Astrocyte (in vitro differentiated cells and primary cell): ENCODE results near the gene ITPKB.

ENCODE experiments used
- CTCF ChIP-seq: IDR thresholded peaks from 2 replicates; pipeline ENCODE4 v1.5.1; 2011; ENCODE audit warnings: low read depth, mild to moderate bottlenecking, inconsistent platforms, low read length, moderate library complexity; ENCODE audit not compliant: insufficient read depth
- EZH2 ChIP-seq: IDR thresholded peaks from 2 replicates; pipeline ENCODE4 v1.6.1; 2012; ENCODE audit warnings: mild to moderate bottlenecking, low read length, inconsistent platforms; ENCODE audit not compliant: insufficient read depth

- no peak for TF ChIP-seq CTCF
- no peak for TF ChIP-seq EZH2
These were observed 1.9 kb downstream of the ITPKB start for GRCh38 chr1:226736908-226737818.
